Stimulated activated CD4-positive, alpha-beta T cell treated with anti-CD3 and anti-CD28 coated beads, Interleukin-12 subunit alpha, Interleukin-12 subunit beta, amount 100 ng/mL, for 4 hours (primary cell): ENCODE measurements around the gene OTOP1.
"Not testable (repeated sequence)": the region's sequence is repeated elsewhere in the genome, so short reads cannot be mapped to it uniquely, and the experiment has no call there.

Experiments used
- DNase-seq: peaks from one replicate; pipeline ENCODE4 v3.0.0-alpha.2; 2020

The OTOP1 gene, protein sequence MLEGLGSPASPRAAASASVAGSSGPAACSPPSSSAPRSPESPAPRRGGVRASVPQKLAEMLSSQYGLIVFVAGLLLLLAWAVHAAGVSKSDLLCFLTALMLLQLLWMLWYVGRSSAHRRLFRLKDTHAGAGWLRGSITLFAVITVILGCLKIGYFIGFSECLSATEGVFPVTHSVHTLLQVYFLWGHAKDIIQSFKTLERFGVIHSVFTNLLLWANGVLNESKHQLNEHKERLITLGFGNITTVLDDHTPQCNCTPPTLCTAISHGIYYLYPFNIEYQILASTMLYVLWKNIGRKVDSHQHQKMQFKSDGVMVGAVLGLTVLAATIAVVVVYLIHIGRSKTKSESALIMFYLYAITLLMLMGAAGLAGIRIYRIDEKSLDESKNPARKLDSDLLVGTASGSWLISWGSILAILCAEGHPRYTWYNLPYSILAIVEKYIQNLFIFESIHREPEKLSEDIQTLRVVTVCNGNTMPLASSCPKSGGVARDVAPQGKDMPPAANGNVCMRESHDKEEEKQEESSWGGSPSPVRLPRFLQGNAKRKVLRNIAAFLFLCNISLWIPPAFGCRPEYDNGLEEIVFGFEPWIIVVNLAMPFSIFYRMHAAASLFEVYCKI

DNA sequence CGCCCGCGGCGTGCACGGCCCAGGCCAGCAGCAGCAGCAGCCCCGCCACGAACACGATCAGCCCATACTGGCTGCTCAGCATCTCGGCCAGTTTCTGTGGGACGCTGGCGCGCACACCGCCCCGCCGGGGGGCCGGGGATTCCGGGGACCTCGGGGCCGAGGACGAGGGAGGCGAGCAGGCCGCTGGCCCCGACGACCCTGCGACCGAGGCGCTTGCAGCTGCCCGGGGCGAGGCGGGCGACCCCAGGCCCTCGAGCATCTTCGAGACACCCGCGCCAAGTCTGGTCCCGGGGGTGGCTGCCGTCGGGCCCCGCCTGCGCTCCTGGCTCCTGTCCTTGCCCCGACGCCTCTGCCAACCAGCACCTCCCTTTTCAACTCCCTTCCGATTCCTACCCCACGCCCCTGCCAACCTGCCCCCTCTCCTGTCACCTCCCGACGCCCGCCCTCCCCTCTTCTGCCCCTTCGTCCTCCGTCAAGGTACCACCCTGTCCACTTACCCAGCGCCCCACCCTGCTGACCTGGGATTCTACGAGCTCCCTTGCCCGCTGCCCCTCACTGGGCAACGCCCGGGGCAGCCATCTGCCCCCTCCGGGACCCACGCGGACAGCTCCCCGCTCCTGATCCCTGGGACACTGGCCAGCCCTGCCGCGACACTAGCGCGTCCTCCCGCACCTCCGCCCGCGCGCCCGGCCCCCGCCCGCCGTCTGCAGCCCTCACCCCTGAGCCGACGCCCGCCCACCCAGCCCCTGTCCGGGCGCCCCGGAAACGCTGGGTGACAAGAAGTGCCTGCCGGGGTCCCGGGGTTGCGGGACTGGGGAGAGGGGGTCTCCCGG lies at the start of gene OTOP1:
TSS of gene OTOP1 (minus strand) at position 324 of the 833 bp plus-strand sequence. CDS start at position 259, 65 bp downstream.
- DNase-seq = no peak

DNA sequence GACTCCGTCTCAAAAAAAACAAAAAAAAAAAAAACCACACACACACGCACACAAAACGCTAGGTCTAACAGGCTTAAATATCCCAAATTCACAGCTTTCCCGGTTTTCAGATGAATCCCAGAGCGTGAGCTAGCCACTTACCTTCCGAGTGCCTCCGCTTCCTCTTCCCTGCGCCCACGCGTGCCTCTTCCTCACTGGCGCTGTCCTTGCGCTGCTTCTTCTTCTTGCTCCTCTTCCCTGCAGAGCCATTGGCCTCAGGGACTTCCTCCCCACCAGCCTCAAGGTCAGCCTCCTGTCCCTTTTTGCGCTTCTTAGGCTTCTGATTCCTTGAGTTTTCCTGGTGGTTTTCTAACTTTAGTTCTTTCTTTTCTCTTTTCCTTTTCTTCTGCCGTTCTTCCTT lies 47.5 kb upstream of the OTOP1 start:
- no peak for DNase-seq

DNA sequence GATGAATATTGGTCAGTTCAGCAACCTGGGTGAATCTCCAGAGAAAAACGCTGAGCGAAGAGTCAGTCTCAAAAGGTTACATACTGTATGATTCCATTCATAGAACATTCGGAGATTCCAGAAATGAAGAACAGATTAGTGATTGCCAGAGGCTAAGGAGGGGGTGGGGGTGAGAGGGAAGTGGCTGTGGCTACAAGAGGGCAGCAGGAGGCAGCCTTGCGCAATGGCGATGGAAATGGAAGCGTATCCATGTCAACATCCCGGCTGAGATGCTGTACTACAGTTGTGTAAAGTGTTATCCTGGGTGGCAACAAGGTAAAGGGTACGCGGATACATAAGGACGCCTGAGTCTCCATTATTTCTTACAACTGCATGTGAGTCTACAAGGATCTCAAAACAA lies 45.2 kb upstream of the OTOP1 start:
- no peak for DNase-seq

DNA sequence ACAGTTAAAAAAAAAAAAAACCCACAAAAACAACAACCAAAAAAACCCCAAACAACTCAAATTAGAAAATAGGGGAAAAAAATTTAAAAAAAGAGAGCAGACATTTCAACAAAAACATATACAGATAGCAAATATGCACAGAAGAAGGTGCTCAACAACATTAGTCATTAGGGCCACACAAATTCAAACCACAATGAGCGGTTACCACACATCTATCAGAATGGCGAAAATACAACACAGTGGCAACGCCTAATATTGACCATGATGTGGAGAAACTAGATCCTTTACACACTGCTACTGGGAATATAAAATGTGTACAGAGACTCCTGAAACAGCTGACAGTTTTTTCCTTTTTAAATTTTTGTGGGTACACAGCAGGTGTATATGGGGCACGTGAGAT lies 43.8 kb upstream of the OTOP1 start:
- no peak for DNase-seq

DNA sequence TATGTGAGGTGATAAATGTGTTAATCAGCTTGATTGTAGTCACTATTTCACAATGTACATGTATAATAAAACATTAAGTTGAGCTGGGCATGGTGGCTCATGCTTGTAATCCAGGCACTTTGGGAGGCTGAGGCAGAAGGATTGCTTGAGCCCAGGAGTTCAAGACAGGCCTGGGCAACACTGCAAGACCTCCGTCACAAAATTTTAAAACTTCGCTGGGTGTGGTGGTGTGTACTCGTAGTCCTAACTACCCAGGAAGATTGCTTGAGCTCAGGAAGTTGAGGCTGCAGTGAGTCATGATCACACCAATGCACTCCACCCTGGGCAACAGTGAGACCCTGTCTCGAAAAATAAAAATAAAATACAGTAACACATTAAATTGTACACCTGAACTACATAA lies 43.1 kb upstream of the OTOP1 start:
- DNase-seq = no peak

DNA sequence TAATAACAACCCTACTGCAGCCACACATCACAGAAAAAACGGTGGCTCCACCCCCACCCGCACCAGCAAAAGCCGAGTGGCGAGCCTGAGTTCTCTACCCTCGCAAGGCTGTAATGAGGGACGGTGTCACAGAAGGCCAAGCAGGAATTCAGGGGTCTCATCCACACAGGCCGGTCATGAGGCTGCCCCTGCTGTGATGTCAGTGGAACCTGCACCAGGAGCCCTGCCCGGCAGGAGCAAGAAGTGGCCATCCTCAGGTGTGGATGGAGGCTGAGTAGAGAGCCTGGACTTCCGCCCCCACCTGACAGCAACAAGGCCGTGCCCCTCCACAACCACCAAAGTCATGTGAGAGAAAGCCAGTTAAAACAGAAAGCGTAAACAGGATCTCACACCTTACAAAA lies 42.6 kb upstream of the OTOP1 start:
- no peak for DNase-seq

DNA sequence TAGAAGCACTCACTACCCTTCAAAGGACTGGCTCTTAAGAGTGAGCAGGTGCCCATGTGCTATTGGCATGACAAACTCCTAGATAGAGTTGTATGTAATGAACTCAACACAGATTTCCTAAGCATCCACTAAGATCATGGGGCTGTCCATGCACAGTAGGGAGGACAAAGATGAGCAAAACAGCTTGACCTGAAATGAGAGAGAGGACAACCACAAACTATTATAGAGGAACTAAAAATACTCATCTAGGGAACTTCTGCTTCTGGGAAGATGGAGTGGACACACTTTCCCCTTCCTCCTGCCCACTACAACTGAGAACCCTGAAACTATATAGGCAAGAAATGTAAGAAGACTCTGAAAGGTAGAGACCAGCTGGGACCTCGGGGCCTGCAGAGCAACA lies 42.0 kb upstream of the OTOP1 start:
- no peak for DNase-seq

DNA sequence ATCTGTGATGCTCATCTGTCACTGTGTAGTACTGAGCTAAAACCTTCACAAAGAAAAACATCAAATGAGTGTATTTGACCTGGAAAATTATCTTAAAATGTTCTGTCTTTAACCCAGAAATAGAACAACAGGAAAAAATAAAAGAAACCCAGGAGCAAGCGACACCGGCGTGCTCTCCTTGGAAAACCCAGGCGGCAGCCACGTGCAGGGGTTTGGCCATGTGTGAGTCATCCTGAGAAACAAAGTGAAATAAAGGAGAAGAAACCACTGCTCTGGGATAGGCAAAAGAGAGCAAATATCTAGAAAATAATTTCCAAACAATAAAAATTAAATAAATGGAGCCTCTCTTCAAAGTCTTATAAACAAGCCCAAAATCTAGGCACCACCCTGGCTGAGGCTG lies 41.3 kb upstream of the OTOP1 start:
- no peak for DNase-seq

DNA sequence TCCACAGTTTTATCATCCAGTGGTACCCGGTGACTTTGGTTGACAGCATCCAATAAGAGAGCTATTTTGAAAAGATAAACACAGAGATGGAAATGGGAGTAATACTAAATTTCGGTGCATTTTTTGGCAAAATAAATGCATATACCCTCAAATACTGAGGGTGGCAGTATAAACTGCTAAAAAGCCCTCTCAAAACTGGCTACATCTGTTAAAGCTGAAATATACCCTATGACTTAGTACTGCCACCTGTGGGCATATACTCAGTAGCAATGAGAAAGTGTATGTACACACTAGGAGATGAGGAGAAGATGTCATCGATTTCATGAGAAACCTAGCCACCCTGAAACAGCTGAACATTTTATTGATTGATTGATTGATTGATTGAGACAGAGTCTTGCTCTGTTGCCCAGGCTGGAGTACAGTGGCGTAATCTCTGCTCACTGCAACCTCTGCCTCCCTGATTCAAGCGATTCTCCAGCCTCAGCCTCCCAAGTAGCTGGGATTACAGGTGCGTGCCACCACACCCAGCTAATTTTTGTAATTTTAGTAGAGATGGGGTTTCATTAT lies 33.5 kb upstream of the OTOP1 start:
- no peak for DNase-seq

DNA sequence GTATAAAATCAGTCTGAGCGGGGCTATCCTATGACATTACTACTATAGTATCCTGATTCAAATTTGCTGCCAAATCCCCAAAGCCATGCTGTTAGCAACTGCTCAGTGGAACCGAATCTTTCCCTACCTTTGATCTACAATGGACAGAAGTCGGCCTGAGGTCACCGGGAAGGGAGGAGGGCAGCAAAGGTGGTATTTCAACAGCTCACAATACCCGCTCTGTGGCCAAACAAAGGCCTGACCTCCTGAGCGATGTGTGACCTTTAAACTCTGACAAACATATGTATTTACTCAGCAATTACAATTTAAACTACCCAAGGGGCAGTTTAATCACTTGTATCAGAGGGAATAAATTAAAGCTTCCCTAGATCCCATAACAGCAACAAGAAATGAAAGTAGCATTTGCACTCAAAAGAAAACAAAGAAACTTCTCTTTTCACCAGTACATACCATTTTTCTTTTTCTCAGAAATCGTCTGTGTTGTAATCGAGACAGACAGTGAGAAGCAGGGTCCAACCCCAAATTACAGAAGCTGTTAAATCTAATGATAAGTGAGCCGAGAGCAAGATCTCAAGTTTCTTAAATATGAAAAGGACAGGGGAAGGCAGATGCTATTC lies 32.9 kb upstream of the OTOP1 start:
- DNase-seq = no peak

DNA sequence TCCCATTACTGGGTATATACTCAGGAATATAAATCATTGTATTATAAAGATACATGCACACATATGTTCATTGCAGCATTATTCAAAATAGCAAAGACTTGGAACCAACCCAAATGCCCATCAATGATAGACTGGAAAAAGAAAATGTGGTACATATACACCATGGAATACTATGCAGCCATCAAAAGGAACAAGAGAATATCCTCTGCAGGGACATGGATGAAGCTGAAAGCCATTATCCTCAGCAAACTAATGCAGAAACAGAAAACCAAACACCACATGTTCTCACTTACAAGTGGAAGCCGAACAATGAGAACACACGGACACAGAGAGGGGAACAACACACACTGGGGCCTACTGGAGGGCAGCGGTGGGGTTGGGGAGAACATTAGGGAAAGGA lies 31.0 kb upstream of the OTOP1 start:
- DNase-seq = not testable (repeated sequence)

DNA sequence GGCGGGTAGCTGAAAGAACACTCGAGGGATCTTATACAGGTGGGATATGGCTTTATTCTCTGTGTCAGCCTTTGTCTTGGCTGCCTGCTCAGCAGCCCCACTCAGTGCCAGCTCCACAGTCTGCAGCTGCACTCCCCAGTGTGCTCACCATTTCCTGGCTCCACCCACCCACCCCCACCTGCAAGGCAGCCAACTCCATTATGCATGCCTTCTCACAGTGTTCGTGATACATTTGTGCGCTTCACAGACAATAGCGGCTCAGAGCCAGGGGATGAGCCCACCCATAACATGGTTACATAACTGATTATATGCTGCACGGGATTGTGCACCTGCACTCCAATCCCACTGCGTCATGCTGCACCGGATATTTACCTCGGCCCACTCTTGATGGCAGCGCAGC lies 30.1 kb upstream of the OTOP1 start:
- no peak for DNase-seq

DNA sequence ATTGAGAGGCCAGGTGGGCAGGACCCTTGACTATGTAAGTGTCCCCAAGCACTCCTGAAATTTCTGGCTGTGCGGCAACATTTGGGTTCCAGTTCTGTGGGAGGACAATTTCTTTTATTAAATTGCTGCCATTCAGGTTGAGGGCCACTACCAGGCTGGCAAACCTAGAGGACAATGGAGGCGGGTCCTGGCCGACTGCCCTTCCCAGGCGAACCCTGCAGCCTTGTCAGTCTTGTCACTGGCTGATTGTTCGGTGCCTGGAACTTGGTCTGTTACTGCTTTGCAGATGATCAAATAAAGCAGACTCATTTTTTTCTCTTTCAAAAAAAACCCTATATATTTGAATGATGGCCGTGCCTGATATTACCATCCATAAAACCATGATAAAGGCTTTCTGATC lies 27.9 kb upstream of the OTOP1 start:
- DNase-seq = no peak

DNA sequence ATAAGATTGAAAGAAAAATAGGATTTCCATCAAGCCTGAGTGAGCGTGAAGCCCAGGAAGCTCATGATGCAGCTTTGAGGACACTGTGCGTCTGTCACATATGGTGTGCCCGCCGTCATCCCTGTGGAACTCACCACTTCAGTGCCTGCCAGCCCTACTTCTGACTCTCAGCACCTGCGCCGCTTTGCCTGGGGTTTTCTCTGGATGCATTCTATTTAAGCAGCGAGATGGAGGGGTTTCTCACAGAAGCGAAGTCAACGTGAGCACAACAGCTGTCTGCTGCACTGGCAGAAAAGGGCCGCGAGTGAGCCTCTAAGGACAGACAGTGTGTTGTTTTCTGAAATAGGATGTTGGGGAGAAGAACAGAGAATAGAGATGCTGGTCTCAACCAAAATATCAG lies 27.5 kb upstream of the OTOP1 start:
- DNase-seq = no peak

DNA sequence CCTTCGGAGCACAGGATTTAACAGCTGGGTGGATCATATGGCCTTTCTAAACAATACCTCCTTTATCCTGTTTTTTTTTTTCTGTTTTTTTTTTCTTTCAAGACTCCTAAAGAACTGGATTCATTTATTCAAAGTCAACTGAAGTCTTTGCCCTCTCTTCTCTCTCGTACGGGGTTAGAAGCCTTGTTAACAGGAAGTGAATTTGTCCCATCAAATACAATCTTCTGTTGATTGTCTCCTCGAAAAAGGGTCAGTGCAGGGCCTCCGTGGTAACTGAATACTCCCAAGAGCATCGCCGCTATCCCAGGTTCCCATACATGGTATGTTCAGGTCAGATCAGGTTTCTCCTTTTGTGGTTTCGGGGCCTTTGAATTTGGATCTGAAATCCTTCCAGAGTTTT lies 23.1 kb upstream of the OTOP1 start:
- DNase-seq = no peak

DNA sequence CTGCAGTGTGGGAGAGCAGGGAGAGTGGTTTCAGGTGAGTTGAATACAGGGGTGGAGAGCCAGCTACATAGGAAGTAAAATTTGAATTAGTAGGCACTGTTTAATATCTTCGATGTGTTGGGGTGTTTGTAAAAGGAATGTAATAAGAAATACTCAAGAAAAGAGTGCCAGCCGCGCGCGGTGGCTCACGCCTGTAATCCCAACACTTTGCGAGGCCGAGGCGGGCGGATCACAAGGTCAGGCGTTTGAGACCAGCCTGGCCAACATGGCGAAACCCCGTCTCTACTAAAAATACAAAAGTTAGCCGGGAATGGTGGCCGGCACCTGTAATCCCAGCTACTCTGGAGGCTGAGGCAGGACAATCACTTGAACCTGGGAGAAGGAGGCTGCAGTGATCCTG lies 22.6 kb upstream of the OTOP1 start:
- DNase-seq = not testable (repeated sequence)

DNA sequence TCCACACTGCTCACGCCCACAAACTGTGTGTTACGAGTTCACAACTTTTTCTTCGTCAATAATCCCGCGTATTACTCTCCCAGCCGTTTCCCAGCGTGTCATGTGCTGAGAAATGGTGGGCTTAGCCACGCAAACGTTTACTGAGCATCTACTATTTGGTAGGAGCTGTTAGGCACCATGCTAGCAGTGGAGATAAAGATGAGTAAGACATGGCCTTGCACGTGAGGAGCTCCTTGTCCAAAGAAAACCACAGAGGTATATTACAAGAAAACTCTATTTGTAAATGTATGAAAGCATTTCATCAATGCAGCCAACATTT lies 22.1 kb upstream of the OTOP1 start:
- DNase-seq = no peak

DNA sequence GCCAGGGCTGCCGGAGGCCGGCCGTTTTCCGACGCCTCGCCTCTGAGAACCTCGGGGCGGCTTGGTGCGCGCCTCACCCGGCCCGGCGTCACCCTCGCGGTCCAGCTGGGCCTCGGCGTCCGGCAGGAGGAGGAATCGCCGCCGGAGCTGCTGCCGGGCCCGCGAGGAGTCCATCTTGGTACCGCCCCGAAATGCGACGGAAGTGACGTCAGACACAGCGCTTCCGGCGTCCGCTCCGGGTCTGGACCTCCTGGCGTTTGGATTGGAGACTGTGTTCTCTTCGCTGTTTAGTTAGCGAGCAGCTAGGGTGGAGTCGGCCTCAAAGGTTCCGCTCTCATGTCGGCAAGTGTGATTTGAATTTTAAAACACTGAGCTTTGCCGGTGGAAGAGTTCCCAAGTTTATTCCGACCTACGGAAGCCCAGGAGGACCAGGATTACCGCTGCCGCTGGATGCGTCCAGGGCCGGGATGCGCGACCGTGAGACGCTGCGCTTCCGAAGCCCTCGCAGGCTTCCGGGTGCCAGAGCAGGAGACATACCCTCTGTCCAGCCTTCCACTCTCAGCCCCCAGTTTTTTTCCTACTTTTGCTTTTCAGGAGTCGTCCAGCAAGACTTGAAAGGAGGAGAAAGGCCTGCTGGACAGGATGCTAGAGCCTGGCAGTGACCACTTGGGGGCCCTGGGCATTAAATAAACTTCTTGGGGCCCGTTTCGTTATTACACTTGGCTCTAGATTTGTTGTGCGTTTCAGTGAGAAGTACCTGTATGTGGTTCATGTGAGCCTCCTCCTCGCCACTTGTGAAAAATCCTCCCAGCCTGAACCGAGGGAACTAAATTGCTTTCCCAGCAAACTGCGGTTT lies 21.5 kb upstream of the OTOP1 start, which contains the start of gene TMEM128:
TSS of gene TMEM128 (minus strand) at position 195 of the 856 bp plus-strand sequence. CDS start at position 174, 21 bp downstream.
- DNase-seq = peak; percentile 86

DNA sequence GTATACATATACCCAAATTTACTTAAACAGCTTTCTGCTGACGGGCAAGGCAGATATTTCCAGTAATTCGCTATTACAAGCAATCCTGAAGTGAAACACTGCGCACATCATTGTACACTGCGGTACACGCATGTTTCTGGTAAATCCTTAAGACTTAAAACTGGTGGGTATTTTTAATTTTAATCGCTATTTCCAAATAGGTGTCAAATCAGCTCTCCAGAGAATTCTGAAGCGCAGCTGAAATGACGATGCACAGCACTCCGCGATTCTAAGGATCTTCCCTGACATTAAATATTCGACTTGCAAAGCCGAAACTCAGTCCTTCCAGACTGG lies 20.9 kb upstream of the OTOP1 start:
- DNase-seq = no peak

DNA sequence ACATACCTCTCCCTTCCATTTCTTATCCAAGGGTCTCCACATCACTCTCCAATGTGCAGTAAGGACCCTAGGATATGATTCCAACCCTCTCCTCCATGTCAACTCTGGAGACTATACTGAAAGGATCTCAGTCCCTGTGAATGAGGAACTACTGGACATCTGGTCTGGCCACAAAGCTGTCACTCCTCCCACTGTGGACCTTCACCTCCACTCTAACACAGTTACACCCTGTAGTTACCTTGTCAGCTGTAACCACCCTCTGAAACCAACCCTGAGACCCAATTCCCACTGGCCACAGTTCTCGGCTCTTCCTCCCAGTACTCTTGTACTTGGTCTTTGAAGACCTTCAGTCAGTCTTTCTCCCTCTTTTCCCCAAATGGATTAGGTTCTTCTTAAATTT lies 18.4 kb upstream of the OTOP1 start:
- DNase-seq = no peak

DNA sequence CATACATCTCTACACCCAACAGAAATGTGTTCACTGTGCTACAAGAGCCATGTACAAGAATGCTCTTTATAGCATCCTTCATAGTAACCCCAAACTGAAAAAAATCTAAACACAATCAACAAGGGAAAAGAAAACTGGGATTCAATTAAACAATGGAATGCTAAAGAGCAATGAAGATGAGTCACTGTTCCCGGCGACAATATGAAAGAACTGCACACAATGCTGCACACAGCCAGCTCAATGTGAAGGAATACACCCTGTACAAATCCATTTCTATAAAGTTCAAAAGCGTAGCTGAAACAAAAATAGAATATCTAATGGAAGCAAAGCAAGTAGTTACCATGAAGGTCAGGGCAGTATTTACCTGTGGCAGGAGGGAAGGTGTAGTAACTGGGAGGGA lies 12.8 kb upstream of the OTOP1 start:
- not testable (repeated sequence) for DNase-seq

DNA sequence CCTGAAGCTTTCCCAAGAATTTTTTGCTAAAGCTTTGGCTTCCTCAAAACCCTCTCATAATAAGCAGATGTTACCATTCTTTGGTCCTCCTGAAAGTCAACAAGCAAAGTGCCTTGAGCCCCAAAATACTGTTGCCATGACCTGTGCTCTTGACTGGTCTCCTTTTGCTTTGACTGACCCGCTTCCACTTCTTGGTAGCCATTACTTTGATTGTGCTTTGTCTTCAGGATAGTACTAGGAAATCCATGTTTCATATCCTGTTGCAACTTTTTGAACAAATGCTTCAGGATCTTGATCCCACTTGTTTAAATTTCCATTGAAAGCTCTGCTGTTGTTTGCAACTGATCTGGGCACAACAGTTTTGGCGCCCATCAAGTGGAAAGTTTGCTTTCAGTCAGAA lies 6.9 kb upstream of the OTOP1 start:
- DNase-seq = no peak
